ENCODE results near the gene PORCN. TPM values are rescaled to one million over a fixed set of nuclear protein-coding genes. Genes with fewer than 3 reads are reported as not detected.
"Not testable (repeated sequence)": the region's sequence is repeated elsewhere in the genome, so short reads cannot be mapped to it uniquely, and the experiment has no call there.

Gene PORCN
- total RNA-seq, 1 experiment from 2014 or later, result 13.2 TPM

DNA sequence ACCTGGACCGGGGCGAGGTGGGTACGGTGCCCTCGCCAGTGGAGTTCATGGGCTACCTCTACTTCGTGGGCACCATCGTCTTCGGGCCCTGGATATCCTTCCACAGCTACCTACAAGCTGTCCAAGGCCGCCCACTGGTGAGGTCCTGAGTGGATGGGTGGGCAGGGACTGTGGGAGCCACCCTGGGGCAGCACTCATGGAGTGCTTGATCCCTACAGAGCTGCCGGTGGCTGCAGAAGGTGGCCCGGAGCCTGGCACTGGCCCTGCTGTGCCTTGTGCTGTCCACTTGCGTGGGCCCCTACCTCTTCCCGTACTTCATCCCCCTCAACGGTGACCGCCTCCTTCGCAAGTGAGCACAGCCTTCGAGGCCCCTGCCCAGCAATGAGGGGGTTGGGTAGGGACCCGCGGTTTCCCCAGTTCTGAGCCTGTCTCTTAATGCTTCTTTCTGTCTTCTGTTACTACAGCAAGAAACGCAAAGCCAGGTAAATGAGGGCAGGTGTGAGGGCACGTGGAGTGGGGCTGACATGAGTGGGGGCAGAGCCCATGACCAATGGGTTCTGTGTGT, 3.7 kb downstream of the PORCN start:
- no peak for DNase-seq (ENCODE audit: low spot score)

DNA sequence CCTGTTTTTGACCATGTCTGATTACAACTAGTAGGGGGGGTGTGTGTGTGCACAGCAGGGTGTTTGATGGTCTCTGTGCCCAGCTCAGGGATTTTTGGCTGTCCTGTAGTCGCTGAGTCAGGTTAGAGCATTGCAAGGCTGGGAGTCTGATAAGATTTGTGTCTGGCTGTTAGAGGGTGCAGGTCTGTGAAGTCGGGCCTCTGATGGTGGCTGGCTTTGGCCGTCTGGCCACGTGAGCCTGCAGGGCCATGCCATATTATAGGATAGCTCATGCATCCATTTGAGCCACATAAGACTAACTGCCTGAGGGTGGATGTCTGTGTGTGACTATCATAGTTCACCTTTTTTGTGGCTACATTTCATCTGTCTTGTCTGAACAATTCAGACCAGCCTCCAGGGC, 4.9 kb downstream of the PORCN start:
- DNase-seq (ENCODE audit: low spot score), result no peak

DNA sequence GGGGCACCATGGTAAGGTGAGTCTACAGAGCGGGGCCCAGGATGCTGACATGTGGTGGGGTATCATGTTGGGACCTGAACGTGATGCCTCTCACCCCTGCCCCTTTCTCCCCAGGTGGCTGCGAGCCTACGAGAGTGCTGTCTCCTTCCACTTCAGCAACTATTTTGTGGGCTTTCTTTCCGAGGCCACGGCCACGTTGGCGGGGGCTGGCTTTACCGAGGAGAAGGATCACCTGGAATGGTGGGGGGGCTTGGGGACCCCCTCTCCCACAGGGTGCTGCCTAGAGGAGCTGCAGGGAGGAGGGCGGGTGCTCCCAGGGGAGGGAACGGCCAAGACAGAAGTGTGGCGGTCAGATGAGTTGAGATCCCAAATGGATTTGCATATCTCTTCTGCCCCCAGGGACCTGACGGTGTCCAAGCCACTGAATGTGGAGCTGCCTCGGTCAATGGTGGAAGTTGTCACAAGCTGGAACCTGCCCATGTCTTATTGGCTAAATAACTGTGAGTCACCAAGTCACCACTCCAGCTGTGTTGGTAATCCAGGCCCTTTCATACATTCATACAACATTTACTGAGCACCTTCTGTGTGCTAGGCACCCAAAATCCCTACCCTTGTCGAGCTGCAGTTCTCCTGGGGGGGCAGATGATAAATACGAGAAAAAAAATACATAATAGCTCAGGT, 5.5 kb downstream of the PORCN start:
- no peak for DNase-seq (ENCODE audit: low spot score)

DNA sequence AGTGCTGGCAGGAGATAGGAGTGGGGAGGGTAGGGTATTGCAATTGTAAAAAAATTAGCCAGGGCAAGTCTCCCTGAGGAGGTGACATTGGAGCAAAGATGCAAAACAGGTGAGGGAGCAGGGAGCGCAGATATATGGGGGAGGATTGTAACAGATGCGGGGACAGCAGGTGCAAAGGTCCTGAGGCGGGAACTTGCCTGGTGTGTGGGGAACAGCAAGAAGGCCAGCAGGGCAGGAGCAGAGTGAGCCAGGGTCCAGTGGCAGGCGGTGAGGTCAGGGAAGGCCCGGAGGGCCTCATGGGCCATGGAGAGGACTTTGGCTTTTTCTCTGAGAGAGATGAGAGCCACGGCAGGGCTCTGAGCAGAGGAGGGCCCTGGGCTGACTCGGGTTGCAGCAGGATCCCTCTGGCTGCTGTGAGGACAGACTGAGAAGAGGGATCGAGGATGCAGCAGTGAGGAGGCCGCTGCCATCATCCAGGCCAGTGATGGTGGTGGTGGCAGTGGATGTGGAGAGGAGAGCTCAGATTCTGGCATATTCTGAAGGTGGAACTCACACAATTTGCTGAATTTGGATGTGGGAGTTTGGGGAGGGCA, 6.2 kb downstream of the PORCN start:
- DNase-seq (ENCODE audit: low spot score), result no peak

DNA sequence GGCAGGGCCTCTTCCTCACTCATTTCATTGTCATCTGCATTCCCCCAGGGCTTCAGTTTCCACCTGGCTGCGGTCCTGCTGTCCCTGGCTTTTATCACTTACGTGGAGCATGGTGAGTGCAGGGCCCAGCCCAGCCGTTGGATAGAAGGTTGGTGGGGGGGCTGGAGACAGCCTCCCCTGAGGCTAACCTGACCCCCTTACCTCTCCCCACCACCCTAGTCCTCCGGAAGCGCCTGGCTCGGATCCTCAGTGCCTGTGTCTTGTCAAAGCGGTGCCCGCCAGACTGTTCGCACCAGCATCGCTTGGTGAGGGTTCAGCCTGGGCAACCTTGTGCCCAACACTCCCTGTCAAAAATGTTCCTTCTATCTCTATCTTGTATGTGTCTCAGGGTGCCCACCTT, 7.0 kb downstream of the PORCN start:
- DNase-seq (ENCODE audit: low spot score), result no peak

DNA sequence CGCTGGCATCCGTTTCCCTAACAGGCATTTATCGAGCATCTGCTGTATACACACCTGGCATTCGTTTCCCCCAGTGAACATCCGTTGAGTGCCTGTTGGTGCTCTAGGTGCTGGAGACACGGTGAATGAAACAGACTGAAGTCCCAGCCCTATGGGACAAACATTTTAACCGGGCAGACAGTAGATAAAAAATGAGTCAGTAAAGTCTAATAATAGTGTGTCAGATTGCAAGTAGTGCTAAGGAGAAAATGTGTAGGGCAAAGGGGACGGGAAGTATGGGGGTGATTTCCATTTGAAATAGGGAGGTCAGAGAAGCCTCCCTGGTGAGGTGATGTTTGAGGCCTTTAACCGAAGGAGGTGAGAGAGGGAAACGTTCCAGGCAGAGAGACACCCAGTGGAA, 7.5 kb downstream of the PORCN start:
- DNase-seq (ENCODE audit: low spot score), result no peak

DNA sequence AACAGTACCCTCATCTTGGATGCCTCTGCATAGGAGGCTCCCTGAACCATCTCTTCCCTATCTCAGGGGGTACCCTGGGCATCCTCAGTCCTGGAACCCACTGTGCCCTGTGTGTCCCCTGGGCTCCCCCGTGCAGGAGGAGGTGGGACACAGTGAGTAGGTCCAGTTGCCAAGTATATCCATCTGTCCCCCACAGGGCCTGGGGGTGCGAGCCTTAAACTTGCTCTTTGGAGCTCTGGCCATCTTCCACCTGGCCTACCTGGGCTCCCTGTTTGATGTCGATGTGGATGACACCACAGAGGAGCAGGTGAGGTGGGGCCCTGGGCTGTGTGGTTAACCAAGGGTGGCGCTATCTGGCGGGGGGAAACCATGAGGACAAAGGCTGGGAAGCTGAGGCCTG, 8.2 kb downstream of the PORCN start:
- no peak for DNase-seq (ENCODE audit: low spot score)

DNA sequence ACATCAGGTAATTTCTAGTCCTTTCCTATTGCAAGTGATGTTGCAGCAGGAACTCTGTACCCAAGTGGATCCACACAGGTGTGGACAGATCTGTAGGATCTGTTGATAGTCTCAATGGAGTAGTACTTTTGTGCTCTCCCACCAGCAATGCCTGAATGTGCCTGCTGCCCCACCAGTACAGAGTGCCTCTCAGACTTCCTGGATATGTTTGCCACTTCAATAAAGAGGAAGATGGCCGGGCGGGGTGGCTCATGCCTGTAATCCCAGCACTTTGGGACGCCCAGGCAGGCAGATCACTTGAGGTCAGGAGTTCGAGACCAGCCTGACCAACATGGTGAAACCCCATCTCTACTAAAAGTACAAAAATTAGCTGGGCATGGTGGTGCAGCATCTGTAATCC, 10.7 kb downstream of the PORCN start:
- not testable (repeated sequence) for DNase-seq (ENCODE audit: low spot score)

DNA sequence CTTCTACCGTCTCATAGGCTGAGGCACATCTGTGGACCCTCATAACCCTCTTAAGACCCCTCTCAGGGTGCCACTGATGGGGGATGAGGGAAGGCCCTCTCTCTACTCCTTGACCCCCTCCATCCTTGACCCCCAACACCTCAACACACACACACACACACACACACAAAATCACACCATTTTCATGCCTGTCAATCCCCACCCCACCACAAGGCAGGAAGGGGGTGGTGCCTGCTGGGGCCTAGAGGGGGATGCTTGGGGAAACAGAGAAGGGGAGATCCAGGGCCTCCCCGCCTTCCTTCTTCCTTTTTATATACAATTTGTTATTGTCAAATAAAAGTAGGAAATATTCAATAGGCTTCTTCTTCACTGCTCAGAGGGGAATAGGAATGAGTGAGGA, 11.7 kb downstream of the PORCN start:
- DNase-seq (ENCODE audit: low spot score), result no peak

DNA sequence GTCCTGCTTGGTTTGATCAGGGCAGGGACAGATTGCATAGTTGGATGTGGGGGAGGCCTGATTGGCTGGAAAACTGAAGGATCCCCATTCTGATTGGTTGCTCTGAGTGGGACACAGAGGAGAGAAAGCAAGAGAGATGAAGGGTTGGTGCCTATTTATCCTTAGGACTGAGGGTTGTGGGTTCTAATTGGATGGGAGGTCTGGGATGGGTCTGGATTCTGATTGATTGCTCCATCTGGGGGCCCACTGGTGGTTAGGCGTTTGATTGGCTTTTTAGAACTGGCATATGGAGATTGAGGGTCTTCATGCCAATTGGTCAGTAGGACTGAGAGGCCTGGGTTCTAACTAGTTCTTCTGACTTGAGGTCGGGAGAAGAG, 12.2 kb downstream of the PORCN start:
- peak; percentile 9 for DNase-seq (ENCODE audit: low spot score)

DNA sequence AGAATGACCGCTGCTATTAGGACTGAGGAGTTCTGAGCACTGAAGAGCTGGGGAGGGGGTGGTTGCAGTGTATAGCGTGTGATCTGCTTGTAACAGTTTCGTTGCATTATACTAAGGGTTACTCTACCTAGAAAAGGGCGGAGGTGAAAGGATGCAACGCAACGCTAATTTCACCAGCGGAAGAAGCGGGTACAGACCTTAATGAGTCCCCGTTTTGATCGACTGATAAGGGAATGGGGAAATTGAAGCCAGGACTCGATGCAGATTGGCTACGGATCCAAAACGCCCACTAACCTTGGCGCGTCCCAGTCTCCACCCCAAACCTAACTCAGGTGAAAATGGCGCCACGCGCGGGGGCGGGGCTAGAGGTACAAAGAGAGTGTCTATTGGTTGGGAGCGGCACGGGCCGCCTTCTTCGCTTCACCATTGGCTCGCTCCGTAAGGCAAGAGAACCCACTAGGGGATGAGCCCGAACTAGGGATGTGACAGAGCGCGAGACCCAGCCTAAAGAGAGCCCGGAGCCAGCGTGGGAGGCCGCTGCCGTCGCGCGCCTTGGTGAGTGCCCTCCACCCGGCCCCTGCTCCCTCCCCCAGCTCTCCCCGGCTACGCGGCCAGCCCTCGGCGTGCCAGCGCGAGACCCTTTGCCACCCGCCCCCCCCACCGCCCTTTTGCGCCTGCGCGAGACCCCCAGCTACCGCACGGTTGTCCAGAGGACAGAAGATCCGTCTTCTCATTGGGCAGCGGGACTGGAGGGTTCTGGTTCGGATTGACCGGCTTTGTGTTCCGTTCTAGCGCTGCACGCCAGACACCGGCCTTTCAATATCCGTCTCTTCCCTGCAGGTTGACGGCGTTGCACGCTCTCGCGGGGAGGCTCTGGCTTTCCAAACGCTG, 12.8 kb downstream of the PORCN start, which contains the start of gene EBP:
Gene EBP, plus strand, starts transcription at position 456 of the 891 bp plus-strand sequence. CDS start 1,964 bp downstream, outside the sequence.
- DNase-seq (ENCODE audit: low spot score), result peak; percentile 92

DNA sequence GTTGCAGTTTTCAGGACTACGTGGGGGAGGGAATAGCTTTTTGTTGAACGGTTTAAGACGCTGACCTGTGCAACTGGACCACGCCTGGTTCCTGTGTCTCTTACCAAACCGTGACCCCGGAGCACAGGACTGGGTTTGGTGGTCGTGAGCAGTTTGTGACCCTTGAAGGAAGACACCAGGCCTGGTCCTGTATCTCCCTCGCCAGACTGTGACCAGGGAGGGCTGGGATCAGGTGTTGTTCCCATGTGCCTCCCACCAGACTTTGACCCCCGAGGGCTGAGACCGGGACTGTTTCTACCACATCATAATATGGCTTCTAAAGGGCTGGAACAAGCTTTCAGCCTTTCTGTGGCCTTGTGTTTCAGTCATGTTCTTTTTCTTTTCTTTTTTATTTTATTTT, 13.5 kb downstream of the PORCN start:
- no peak for DNase-seq (ENCODE audit: low spot score)

DNA sequence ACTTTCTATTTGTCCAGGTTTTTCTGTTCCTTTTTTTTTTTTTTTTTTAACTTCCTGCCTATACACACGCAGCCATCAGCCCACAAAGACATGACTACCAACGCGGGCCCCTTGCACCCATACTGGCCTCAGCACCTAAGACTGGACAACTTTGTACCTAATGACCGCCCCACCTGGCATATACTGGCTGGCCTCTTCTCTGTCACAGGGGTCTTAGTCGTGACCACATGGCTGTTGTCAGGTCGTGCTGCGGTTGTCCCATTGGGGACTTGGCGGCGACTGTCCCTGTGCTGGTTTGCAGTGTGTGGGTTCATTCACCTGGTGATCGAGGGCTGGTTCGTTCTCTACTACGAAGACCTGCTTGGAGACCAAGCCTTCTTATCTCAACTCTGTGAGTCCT, 14.9 kb downstream of the PORCN start:
- DNase-seq (ENCODE audit: low spot score), result no peak

DNA sequence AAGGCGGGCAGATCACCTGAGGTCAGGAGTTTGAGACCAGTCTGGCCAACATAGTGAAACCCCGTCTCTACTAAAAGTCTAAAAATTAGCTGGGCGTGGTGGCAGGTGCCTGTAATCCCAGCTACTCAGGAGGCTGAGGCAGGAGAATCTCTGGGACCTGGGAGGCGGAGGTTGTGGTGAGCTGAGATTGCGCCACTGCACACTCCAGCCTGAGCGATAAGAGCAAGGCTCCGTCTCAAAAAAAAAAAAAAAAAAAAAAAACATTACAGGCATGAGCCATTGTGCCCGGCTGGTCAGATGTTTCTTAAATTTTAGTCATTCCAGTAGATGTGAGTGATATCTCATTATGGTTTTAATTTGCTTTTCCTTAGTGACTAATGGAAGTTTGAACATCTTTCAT, 17.1 kb downstream of the PORCN start:
- DNase-seq (ENCODE audit: low spot score), result peak; percentile 21

DNA sequence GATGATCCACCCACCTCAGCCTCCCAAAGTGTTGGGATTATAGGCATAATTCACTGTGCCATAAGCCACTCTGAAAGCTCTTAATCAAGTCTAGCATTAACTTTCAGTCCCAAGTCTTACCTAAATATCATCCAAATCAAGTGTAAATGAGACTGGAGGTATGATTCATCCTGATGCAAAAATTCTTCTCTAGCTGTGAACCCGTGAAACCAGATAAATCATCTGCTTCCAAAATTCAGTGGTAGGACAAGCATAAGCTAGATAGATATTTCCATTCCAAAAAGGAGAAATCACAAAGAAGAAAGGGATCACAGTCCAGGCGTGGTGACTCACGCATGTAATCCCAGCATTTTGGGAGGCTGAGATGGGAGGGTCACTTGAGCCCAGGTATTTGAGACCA, 21.9 kb downstream of the PORCN start:
- peak; percentile 56 for DNase-seq (ENCODE audit: low spot score)

DNA sequence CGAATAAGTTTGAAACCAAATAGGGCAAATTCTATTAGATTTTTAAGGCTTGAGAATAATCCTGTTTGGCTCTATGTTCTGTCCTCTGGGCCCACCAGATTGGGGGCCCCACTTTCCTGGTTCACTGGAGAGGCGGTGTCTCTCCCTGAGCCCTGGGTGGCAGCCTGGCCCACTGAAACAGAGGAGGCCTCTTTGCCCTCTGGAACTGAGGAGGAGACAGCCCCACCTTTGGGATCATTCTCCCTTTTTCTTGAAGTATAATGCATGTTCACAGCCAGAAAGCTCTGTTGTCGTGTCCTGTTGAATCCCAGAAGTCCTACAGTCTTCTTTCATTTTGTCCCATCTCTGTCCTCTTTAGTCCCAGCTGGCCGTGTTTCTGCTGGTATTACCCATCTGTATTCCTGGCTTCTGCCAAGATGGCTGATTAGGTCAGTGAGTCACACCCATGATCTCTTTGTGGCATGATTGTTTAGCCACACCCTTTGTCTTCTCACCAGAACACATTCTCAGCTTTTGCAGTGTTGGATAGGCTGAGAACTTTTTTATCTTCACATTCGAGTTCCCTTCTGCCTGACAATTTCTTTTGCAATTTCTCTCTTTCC, 22.7 kb downstream of the PORCN start:
- peak; percentile 85 for DNase-seq (ENCODE audit: low spot score)

DNA sequence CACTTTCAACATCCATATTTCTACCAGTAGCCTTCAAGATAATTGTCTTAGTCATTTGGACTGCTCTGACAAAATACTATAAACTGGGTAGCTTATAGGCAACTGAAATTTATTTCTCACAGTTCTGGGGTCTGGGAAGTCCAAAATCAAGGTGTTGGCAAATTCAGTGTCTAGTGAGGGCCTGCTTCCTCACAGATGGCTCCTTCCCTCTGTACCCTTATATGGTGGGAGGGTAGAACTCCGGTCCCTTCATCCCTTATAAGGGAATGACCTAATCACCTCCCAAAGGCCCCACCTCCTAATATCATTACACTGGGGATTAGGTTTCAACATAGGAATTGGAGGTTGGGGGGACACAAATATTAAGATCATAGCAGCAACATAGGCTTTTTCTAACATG, 23.4 kb downstream of the PORCN start:
- peak; percentile 8 for DNase-seq (ENCODE audit: low spot score)

DNA sequence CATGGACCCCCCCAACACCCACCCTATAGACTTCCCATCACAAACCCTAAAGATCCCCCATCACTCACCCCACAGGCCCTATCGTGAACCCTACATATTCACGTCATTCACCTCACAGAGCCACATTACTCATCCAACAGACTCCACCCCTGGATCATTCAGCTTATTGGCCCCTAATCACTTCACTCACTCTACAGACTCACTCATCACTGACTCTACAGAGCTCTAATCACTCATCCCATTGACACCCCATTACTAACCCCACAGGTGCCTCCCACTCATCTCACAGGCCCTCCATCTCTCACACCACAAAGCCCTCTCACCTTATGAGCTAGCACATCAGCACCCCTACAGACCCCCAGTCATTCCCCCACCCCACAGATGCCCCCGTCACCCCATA, 24.4 kb downstream of the PORCN start:
- no peak for DNase-seq (ENCODE audit: low spot score)

DNA sequence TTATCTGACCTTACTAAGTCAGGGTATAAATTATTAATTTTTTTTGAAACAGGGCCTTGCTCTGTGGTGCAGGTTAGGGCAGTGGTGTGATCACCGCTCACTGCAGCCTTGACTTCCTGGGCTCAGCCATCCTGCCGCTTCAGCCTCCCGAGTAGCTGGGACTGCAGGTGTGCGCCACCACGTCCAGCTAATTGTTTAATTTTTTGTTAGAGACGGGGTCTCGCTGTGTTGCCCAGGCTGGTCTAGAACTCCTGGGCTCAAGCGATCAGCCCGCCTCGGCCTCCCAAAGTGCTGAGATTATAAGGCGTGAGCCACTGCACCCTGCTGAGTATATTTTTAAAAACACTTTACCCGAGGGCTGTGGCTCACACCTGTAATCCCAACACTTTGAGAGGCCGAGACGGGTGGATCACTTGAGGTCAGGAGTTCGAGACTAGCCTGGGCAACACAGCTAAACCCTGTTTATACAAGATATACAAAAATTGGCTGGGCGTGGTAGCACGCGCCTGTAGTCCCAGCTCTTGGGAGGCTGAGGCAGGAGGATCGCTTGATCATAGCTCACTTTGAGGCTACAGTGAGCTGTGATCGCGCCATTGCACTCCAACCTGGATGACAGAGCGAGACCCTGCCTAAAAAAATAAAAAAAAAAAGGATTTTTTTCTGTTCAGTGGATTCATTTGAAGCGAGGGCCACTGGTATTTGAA, 30.0 kb downstream of the PORCN start:
- DNase-seq (ENCODE audit: low spot score), result no peak

DNA sequence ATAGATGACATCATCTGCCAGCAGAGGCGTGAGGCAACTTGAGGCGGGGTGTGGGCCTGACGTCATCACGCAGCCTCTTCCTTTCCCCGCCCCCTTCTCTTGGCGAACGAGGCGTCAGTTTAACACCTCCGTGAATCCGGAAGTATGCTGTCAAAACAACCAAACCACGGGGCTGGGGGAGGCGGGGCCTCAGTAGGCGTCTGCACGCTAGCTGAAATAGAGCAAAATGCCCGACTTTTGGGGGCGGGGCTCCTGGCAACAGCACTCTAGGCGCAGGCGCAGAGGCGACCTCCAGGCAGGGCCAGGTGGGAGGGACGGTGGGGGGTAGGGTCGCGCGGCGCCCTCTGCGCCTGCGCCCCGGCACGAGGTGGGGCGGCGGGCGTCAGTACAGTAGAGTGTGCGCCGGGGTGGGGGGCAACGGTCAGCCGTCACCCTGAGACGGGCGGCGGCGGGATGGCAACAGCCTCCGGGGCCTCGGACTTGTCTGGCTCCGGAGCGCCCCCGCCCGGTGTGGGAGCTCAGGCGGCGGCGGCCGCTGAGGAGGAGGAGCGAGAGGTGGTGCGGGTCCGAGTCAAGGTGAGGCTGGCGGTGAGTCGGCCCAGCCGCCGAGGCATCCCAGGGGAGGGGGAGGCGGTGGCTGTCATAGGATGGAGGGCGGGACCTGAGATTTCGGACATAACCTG, 30.7 kb downstream of the PORCN start, which contains the start of gene TBC1D25:
Gene TBC1D25, plus strand, starts transcription at position 370 of the 683 bp plus-strand sequence. Its CDS starts 84 bp downstream, at position 454.
- DNase-seq (ENCODE audit: low spot score), result peak; percentile 96

DNA sequence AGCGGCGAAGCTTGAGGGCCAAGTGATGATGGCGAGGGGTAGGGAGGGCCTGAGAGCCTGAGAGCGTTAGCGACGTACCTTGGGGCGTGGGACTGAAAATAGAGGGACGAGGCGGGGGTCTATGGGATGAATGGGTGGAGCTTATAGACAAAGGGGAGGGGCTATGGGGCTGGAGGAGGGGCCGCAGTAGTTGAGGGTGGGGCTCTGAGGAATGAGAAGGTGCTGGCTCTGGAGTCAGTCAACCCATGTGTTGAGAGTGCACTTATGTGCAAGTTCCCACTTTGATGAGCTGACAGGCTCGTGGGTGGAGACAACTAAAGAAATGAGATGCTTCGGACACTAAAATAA, 31.2 kb downstream of the PORCN start:
- DNase-seq (ENCODE audit: low spot score), result peak; percentile 27
